Fibroblast of peridontal ligament (primary cell): ENCODE measurements around the gene VIPR2.
"Not testable (repeated sequence)": the region's sequence is repeated elsewhere in the genome, so short reads cannot be mapped to it uniquely, and the experiment has no call there.

Experiments
- DNase-seq: peaks from one replicate; pipeline ENCODE4 v3.0.0-alpha.2; 2010; ENCODE audit errors: extremely low read depth

Gene VIPR2

DNA sequence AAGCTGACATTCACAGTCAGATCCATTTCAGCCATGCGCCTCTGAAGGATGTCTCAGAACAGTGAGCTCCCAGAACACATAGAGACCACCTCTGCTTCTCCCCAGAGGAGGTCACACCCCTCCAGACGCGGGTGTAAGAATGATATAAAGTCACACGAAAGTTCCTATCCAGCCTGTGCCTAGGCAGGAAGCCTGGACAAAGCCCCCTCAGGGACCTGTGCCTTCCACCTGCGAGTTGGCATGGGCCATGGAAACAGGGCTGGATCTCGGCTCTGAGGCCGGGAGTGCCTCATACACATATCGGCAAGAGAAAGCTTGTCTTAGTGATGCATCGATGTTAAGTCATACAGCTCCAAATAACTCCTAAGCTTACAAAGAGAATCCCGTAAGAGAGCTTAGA is 5.0 kb downstream of the VIPR2 start:
- no peak for DNase-seq

GRCh38 chr7:159139202-159139601 is 5.5 kb downstream of the VIPR2 start:
- no peak for DNase-seq

- DNase-seq = no peak
These were observed 6.2 kb downstream of the VIPR2 start for GRCh38 chr7:159138508-159138907.

- DNase-seq = no peak
These were observed 6.8 kb downstream of the VIPR2 start for GRCh38 chr7:159137906-159138305.

DNA sequence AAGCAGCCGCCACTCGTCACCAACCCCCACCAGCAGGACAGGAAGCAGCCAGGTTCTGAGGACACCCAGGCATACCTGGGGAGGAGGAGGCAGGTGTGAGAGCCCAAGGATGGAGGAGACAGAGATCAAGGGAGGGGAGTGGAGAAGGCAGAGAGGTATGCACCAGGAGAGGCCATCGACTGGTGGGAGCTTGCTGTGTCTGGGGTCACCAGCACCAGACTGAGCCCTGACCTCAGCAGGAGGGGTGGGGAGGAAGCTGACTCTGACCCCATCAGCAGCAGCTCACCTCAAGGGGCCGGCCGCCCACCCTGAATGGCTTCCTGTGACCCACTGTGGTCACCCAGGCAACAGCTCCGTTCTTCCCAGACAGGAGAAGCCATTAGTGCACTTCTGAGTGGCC is 7.8 kb downstream of the VIPR2 start:
- no peak for DNase-seq

DNA sequence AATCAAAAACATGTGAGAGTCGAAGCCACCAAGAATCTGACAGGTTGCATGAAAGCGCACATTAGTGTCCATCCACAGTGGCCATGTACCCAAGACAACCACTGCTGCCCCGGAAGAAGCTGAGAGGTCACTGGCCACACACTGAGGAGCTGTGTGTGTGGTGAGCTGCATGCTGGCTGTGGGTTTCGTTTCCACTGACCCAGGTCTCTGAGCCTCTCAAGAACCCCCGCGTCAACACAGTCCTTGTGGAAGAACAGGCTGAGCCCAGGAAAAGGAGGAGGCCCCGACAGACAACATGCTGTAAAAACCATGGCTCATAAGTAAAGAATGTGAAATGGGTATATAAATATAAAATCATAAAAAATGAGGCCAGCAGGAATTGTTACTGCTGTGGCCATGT is 8.2 kb downstream of the VIPR2 start:
- no peak for DNase-seq

DNA sequence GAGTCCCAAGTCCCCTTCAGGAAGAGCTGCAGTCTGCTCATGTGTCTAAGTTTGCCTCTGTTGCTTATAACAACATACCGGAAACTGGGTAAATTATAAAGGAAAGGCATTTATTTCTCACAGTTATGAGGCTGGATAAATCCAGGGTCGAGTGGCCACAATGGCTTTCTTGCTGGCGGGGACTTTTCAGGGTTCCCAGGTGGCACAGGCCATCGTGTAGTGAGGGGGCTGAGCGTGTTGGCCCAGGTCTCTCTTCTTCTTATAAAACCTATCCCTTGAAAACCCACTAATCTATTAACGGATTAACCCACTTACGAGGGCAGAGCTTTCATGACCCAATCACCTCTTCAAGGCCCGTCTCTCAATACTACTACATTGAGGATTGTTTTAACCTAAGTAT is 8.7 kb downstream of the VIPR2 start:
- DNase-seq = no peak

DNA sequence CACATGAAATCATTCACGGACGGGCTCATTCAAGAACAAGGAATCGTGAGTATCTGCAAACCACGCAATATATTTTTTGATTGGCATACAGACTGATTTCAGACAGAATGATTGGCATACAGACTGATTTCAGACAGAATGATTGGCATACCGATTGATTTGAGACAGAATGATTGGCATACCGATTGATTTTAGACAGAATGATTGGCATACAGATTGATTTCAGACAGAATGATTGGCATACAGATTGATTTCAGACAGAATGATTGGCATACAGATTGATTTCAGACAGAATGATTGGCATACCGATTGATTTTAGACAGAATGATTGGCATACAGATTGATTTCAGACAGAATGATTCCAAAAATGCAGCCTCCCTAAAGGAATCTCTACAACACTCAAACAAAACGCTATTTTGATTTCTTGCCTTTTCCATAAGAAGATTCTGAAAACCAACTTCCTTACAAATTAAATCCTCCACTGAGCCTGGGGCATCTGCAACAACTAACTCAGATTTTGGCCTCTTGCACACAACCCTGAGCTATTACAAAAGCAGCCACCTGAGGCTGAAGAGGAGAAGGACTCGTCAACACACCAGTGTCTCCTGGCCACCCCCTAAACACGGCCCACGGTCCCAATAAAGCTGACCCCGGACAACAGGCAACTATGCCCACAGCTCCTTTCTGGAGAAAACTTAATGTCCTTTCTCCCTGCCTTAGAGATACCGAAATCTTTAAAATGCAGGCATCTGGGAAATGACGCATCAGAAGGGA is 11.8 kb downstream of the VIPR2 start:
- DNase-seq = not testable (repeated sequence)

DNA sequence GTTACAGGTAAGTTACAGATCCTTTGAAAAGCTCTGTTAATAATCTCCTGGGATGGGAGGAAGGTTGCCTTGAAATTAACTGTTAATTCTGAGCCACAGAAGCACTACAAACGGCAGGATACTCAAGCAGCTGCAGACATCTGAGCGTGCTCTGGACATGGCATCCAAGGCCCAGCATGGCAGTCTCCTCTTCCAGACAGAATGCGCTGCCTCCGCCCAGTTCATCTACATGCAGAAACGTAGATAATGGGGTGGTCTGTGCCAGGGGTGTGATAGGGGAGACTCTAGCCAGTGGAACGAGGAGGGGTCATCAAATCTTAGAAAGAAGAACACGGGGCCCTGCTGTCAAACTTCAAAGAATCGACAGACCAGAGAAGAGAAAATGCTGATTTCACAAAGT is 13.8 kb downstream of the VIPR2 start:
- no peak for DNase-seq

DNA sequence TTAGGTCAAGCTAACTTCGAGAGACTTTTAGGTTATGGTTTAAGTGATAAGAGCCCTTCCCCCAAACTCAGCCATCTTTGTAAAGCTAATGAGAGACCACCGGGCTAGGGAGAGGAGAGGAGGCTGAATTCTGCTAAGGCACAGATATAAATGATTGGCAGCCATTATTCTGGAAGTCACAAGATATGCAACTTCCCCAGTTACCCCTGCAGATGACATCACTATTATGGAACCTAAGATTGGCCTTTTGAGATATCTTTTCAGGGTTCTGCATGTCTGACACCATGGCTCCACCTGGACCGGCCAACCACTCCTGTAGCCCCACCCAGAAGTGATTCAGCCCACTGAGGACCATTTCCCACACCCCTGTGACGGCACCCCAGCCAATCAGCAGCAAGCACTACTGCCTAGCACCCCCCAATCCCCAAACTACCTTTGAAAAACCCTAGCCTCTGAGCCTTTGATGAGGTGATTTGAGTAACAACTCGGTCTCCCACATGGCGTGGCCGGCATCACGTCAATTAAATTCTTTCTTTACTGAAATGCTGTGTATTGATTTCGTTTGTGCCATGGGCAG is 14.4 kb downstream of the VIPR2 start:
- no peak for DNase-seq

- no peak for DNase-seq
These were observed 15.9 kb downstream of the VIPR2 start for GRCh38 chr7:159128767-159129166.

DNA sequence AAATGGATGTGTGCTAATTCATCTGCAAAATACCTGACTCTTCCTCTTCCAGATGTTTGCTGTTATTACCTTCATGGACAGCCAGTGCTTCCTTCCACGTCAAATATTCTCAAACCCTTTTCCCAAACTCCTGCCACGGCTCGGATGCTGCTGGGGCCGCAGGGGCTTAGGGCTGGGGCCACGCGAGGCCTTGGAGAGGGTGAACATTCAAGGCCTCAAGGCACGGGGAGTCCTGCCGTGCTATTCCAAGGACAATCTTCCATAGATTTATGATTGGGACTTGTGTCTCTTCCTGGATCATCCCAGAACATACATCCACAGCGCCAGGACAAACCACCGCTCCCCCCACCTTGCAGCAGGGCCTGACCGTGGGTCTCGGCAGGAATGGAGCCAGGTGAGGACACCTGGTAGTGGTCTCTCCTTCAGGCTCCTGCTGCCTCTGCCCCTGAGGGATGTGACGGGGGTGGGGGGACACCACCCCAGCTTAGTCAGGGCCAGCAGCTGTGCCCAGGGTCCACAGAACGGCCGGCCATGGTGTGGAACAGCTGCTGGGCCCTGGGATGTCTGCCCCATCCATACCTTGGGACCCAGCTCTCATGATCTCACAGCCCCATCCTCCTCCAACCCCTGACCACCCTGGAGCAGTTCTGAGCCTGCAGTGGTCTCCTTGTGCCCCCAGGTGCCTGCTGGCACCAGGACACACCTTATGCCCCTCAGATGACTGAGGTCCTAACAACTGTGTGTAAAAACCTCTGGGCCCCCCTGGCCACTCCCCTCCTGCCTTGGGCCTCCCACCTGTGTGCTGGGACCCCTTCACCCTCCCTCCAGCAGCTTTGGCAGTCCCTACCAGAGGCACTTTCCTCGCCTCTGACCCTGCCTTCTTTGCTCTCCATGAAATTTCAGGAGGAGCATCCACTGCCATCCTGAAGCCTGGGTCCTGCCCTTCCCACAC is 16.7 kb downstream of the VIPR2 start:
- no peak for DNase-seq

- no peak for DNase-seq
These were observed 18.1 kb downstream of the VIPR2 start for GRCh38 chr7:159126311-159127260.

GRCh38 chr7:159125955-159126270 is 18.8 kb downstream of the VIPR2 start:
- DNase-seq = no peak

GRCh38 chr7:159125104-159125954 is 19.3 kb downstream of the VIPR2 start:
- DNase-seq = no peak

- not testable (repeated sequence) for DNase-seq
These were observed 20.9 kb downstream of the VIPR2 start for GRCh38 chr7:159123793-159124192.

GRCh38 chr7:159123294-159123693 is 21.4 kb downstream of the VIPR2 start:
- DNase-seq = not testable (repeated sequence)

GRCh38 chr7:159122276-159122675 is 22.4 kb downstream of the VIPR2 start:
- DNase-seq = no peak

DNA sequence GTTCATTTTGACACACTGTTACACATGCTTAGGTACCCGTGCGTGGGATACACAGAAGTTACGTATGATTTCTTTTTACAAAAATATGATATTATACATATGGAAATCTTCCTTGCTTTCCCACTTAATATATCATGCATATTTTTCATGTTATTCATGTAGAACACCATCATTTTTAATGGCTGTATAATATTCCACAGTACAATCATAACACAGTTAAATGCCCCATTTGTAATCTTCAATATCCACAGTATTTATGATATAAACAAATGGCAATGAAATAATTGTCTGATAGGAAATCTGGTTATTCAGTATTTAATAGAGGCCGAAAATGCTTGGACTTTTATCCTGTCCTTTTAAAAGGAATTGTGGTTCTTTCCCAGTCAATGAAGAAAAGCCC is 23.2 kb downstream of the VIPR2 start:
- DNase-seq = no peak

GRCh38 chr7:159121068-159121467 is 23.6 kb downstream of the VIPR2 start:
- no peak for DNase-seq

DNA sequence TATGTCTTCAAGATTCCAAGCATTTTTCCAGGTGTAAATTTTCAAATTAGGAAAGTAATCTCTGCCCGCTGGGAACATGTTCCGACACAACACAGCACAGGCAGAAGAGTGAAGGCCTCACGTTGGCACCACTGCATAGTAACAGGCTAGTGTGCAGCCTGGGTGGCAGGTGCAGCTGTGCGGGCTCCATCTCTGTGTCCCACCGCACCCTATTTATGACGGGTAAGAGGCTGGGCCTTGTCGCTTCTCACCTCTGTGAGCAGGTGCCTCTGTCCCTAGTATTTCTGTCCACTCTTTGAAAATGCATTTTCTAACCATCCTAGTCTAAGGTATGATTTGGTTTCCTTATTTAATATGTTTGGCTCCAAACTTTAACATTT is 24.1 kb downstream of the VIPR2 start:
- no peak for DNase-seq
